Mesothelial cell of epicardium (in vitro differentiated cells): ENCODE results near the gene MAPKBP1. TPM values are rescaled to one million over a fixed set of nuclear protein-coding genes. Genes with fewer than 3 reads are reported as not detected.
A peak's percentile ranks its signal among the peaks of the same experiment; 100 is the strongest.
"Not testable (repeated sequence)": the region's sequence is repeated elsewhere in the genome, so short reads cannot be mapped to it uniquely, and the experiment has no call there.

Experiments used
- DNase-seq, 2 experiments: peaks; one replicate each; pipeline ENCODE4 v3.0.0; 2021; ENCODE audit warnings: low spot score in 2 of 2; ENCODE audit not compliant: unreplicated experiment in 2 of 2
- H3K27ac Mint-ChIP-seq: 2 replicates; pipeline ENCODE4 v1.8.0; 2021; ENCODE audit warnings: mixed read lengths
- H3K27me3 Mint-ChIP-seq: 2 replicates; pipeline ENCODE4 v1.8.0; 2021; ENCODE audit warnings: low read depth, mixed read lengths
- H3K36me3 Mint-ChIP-seq: 2 replicates; pipeline ENCODE4 v1.8.0; 2021; ENCODE audit warnings: mixed read lengths
- H3K4me1 Mint-ChIP-seq: 2 replicates; pipeline ENCODE4 v1.8.0; 2021; ENCODE audit warnings: mixed read lengths
- H3K4me3 Mint-ChIP-seq: 2 replicates; pipeline ENCODE4 v1.8.0; 2021; ENCODE audit warnings: mild to moderate bottlenecking, moderate library complexity, mixed read lengths
- H3K9me3 Mint-ChIP-seq: 2 replicates; pipeline ENCODE4 v1.8.0; 2021; ENCODE audit warnings: mixed read lengths
- CTCF ChIP-seq: fragments of 200-600 bp; sonication (generic); IDR thresholded peaks from one replicate; pipeline ENCODE4 v1.5.0; 2021; ENCODE audit warnings: antibody characterized with exemption; ENCODE audit not compliant: unreplicated experiment
- total RNA-seq: library from RNA; stranded (reverse); gene quantifications from 3 replicates; pipeline ENCODE4 v1.2.1, GENCODE V29; 2021

MAPKBP1 gene
- total RNA-seq: 38.9 to 42.6 TPM (median 40.8 TPM) in 3 replicates

- no peaks in the 10 kb centered on the region for H3K27me3 Mint-ChIP-seq
- H3K4me1 Mint-ChIP-seq: peaks cover 50% of the 10 kb centered on the region
- DNase-seq: peak; percentile 95 to 97
- peak within 1 kb of the TSS; percentile 97 for H3K27ac Mint-ChIP-seq
- TF ChIP-seq CTCF: peak; percentile 60
- H3K9me3 Mint-ChIP-seq: no peaks in the 10 kb centered on the region
- H3K36me3 Mint-ChIP-seq: peaks cover 4% of the 10 kb centered on the region
- H3K4me3 Mint-ChIP-seq: peak within 1 kb of the TSS; percentile 85
These were observed at the start of gene MAPKBP1 for GRCh38 chr15:41774062-41774881. Gene MAPKBP1 (plus strand): TSS chr15:41774484. CDS start chr15:41775276, 792 bp downstream.

GRCh38 chr15:41727143-41727542 lies 47.1 kb upstream of the MAPKBP1 start:
- H3K4me3 Mint-ChIP-seq: no peak overlapping the region
- H3K9me3 Mint-ChIP-seq: no peaks in the 10 kb centered on the region
- no peaks in the 10 kb centered on the region for H3K4me1 Mint-ChIP-seq
- peaks cover 9% of the 10 kb centered on the region for H3K36me3 Mint-ChIP-seq
- H3K27ac Mint-ChIP-seq: no peak overlapping the region
- H3K27me3 Mint-ChIP-seq: no peaks in the 10 kb centered on the region
- no peak for DNase-seq
- TF ChIP-seq CTCF: no peak

- H3K27me3 Mint-ChIP-seq, H3K9me3 Mint-ChIP-seq, H3K4me3 Mint-ChIP-seq, DNase-seq, H3K36me3 Mint-ChIP-seq, H3K27ac Mint-ChIP-seq, H3K4me1 Mint-ChIP-seq: not testable (repeated sequence)
These were observed 46.2 kb upstream of the MAPKBP1 start for GRCh38 chr15:41728061-41728460.

GRCh38 chr15:41730543-41730942 lies 43.7 kb upstream of the MAPKBP1 start:
- no peak for TF ChIP-seq CTCF
- H3K27me3 Mint-ChIP-seq: no peaks in the 10 kb centered on the region
- no peak for DNase-seq
- no peaks in the 10 kb centered on the region for H3K9me3 Mint-ChIP-seq
- peaks cover 19% of the 10 kb centered on the region for H3K36me3 Mint-ChIP-seq
- no peak overlapping the region for H3K27ac Mint-ChIP-seq
- no peaks in the 10 kb centered on the region for H3K4me1 Mint-ChIP-seq
- no peak overlapping the region for H3K4me3 Mint-ChIP-seq

GRCh38 chr15:41732483-41732882 lies 41.8 kb upstream of the MAPKBP1 start:
- no peak for TF ChIP-seq CTCF
- Mint-ChIP-seq H3K27ac (no peak overlapping the region), H3K4me1 (no peaks in the 10 kb centered on the region), H3K36me3 (peaks cover 23% of the 10 kb centered on the region), H3K9me3 (no peaks in the 10 kb centered on the region), H3K27me3 (no peaks in the 10 kb centered on the region), H3K4me3 (no peak overlapping the region)
- DNase-seq: no peak

- Mint-ChIP-seq H3K36me3 (peaks cover 24% of the 10 kb centered on the region), H3K27me3 (no peaks in the 10 kb centered on the region), H3K4me1 (no peaks in the 10 kb centered on the region), H3K9me3 (no peaks in the 10 kb centered on the region), H3K27ac (no peak overlapping the region), H3K4me3 (no peak overlapping the region)
- no peak for TF ChIP-seq CTCF
- no peak for DNase-seq
These were observed 40.2 kb upstream of the MAPKBP1 start for GRCh38 chr15:41734079-41734478.
